Ectodermal cell (in vitro differentiated cells): ENCODE data around the gene KCNIP4.

Source experiments
- H3K27ac ChIP-seq: 2 replicates; pipeline ENCODE4 v1.7.0; 2013; ENCODE audit warnings: mild to moderate bottlenecking, low read depth, low read length; ENCODE audit not compliant: insufficient read depth, poor library complexity, severe bottlenecking
- H3K27me3 ChIP-seq: 2 replicates; pipeline ENCODE4 v1.7.0; 2013; ENCODE audit warnings: mild to moderate bottlenecking, low read length; ENCODE audit not compliant: insufficient read depth, control insufficient read depth, poor library complexity, severe bottlenecking
- H3K36me3 ChIP-seq: one replicate; pipeline ENCODE4 v1.7.0; 2013; ENCODE audit warnings: low read length; ENCODE audit not compliant: control insufficient read depth, insufficient read depth
- H3K4me1 ChIP-seq: one replicate; pipeline ENCODE4 v1.7.0; 2013; ENCODE audit warnings: low read length; ENCODE audit not compliant: control insufficient read depth, insufficient read depth
- H3K4me3 ChIP-seq: 2 replicates; pipeline ENCODE4 v1.7.0; 2013; ENCODE audit warnings: low read depth, low read length, control low read depth; ENCODE audit not compliant: insufficient read depth
- H3K9me3 ChIP-seq: 2 replicates; pipeline ENCODE4 v1.7.0; 2013; ENCODE audit warnings: mild to moderate bottlenecking, low read length, moderate library complexity; ENCODE audit not compliant: control insufficient read depth
- WGBS, 2 experiments: methylation state at CpG; one replicate each; pipeline ENCODE4 v1.1.7; 2013; ENCODE audit warnings: missing lambda C conversion rate in 2 of 2; 5-methylcytosine and 5-hydroxymethylcytosine counted together

Gene KCNIP4

DNA sequence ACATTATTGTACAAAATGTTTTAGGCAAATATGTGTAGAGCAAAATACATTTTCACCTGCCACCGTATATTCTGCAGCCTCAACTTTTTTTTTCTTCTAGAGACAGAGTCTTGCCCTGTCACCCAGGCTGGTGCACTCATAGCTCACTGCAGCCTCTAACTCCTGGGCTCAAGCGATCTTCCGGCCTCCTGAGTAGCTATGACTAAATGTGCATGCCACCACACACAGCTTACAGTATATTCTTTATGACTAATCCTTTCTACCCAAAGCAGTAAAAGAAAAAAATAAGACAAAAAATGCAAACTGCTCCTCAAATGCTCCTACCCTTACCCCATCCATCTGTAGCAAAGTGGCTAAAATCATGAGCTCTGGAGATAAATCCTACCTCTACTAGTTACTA, 426.3 kb downstream of the KCNIP4 start:
- WGBS, 2 experiments, result 85 to 93% methylated on average over 3 of the region's 3 CpGs
- no peak overlapping the region for H3K4me3 ChIP-seq
- no peaks in the 10 kb centered on the region for H3K36me3 ChIP-seq
- H3K27me3 ChIP-seq, result no peaks in the 10 kb centered on the region
- no peaks in the 10 kb centered on the region for H3K4me1 ChIP-seq
- H3K9me3 ChIP-seq, result no peaks in the 10 kb centered on the region
- H3K27ac ChIP-seq, result no peak overlapping the region

DNA sequence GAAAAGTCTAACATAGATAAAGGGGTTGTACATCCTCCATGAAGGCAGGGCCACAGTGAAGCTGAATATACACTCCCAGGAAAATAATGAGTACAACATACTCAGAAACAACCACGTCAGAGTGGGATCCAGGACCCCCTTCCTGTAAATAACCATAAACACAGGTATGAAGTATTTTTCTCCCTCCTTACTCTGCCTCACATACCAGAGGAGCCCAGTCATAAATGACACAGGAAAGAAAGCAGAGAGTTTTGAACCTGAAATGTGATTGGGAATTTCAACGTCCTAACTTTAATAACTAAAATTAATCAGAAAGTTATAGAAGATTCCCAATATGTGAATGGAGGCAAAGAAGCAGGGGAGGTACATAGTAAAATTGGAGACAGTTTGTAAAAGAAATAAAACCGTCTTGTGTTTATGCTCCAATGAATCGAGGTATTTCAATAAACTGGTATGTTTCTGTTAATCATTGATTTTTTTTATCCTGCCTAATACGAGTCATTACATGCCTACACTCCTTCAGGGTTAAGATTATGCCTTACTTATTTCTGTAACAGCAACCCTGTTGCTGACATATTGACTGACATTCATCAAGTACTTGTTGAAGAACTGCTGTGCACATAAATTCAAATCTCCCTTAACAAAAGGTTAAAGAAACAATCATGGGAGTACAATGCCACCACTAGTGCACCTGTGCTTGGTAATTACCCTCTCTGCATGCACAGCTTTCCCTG, 431.3 kb downstream of the KCNIP4 start:
- H3K27me3 ChIP-seq, result no peaks in the 10 kb centered on the region
- no peak overlapping the region for H3K27ac ChIP-seq
- WGBS, 2 experiments, result 90 to 91% methylated on average over 5 of the region's 5 CpGs
- H3K9me3 ChIP-seq, result no peaks in the 10 kb centered on the region
- no peaks in the 10 kb centered on the region for H3K36me3 ChIP-seq
- H3K4me3 ChIP-seq, result no peak overlapping the region
- H3K4me1 ChIP-seq, result no peaks in the 10 kb centered on the region

DNA sequence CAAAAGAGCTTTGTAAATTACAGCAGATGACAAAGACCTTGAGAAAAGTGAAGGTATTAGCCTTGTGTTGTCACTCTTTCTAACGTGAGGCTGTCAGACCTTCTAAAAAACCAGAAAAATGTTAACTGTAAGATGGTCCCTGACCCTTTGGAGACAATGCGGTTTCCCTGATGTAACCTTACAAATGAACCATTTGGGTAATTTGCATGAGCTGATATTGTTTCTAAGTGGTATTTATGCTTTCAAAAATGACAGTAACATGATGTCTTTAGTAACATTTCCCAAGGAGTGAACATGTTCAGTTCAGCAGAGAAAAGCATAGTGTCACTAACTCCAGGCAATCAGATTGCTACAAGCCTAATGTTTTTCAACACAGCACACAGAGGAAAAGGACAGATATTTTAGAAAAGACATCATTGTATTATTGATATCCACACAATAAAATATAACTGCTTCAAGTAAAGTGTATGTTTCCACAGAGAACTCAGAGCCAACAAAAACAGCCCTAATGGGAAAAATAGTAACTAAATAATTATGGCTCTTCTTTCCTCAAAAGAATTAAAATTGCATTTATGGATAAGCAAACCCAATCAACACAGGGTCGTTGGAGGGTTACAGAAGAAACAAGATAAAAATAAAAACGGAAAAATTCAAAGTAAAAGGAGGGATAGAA, 434.4 kb downstream of the KCNIP4 start:
- Histone ChIP-seq H3K27me3 (no peaks in the 10 kb centered on the region), H3K4me3 (no peak overlapping the region), H3K9me3 (no peaks in the 10 kb centered on the region), H3K36me3 (no peaks in the 10 kb centered on the region), H3K4me1 (no peaks in the 10 kb centered on the region), H3K27ac (no peak overlapping the region)
- 83 to 95% methylated on average over 2 to 4 of the region's 4 CpGs for WGBS, 2 experiments

GRCh38 chr4:21512353-21512752, 436.2 kb downstream of the KCNIP4 start:
- H3K4me1 ChIP-seq, result no peaks in the 10 kb centered on the region
- WGBS, 2 experiments, result 79 to 94% methylated on average over 1 of the region's 1 CpG
- no peaks in the 10 kb centered on the region for H3K9me3 ChIP-seq
- H3K36me3 ChIP-seq, result no peaks in the 10 kb centered on the region
- no peak overlapping the region for H3K27ac ChIP-seq
- no peak overlapping the region for H3K4me3 ChIP-seq
- H3K27me3 ChIP-seq, result no peaks in the 10 kb centered on the region

GRCh38 chr4:21507439-21507838, 441.1 kb downstream of the KCNIP4 start:
- Histone ChIP-seq H3K4me3 (no peak overlapping the region), H3K4me1 (no peaks in the 10 kb centered on the region), H3K27ac (no peak overlapping the region), H3K36me3 (no peaks in the 10 kb centered on the region), H3K27me3 (no peaks in the 10 kb centered on the region), H3K9me3 (no peaks in the 10 kb centered on the region)
- WGBS, 2 experiments, result 89 to 92% methylated on average over 4 of the region's 4 CpGs

- Histone ChIP-seq H3K27ac (no peak overlapping the region), H3K4me3 (no peak overlapping the region), H3K27me3 (no peaks in the 10 kb centered on the region), H3K9me3 (no peaks in the 10 kb centered on the region), H3K36me3 (no peaks in the 10 kb centered on the region), H3K4me1 (no peaks in the 10 kb centered on the region)
- 93 to 100% methylated on average over 1 of the region's 1 CpG for WGBS, 2 experiments
These were observed 457.9 kb downstream of the KCNIP4 start for GRCh38 chr4:21490682-21491081.

GRCh38 chr4:21476757-21477156, 471.8 kb downstream of the KCNIP4 start:
- Histone ChIP-seq H3K9me3 (no peaks in the 10 kb centered on the region), H3K27me3 (no peaks in the 10 kb centered on the region), H3K4me1 (no peaks in the 10 kb centered on the region), H3K27ac (no peak overlapping the region), H3K4me3 (no peak overlapping the region), H3K36me3 (no peaks in the 10 kb centered on the region)
- 27 to 41% methylated on average over 3 of the region's 3 CpGs for WGBS, 2 experiments

- no peaks in the 10 kb centered on the region for H3K27me3 ChIP-seq
- no peaks in the 10 kb centered on the region for H3K36me3 ChIP-seq
- H3K4me3 ChIP-seq, result no peak overlapping the region
- no peaks in the 10 kb centered on the region for H3K9me3 ChIP-seq
- H3K27ac ChIP-seq, result no peak overlapping the region
- WGBS, 2 experiments, result 88 to 91% methylated on average over 2 of the region's 3 CpGs
- H3K4me1 ChIP-seq, result no peaks in the 10 kb centered on the region
These were observed 474.4 kb downstream of the KCNIP4 start for GRCh38 chr4:21474195-21474594.

DNA sequence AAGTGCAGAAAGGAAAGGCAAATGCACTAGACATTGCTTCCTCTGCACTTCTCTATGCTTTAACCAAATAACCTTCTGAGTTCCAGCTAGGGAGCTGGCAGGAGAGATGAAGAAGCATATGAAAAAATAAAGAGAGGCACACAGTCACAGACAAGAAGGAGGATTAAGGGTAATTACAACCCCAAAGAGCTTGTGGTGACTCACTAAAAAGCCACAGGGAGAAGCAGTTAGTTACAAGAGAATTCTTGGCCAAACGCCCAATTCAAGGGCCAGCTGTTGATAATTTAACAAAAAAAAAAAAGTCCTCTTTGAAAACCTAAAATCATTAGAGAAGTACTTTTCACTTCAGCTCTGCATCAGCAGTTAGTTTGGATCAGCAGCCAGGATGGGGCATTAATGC, 478.0 kb downstream of the KCNIP4 start:
- no peak overlapping the region for H3K27ac ChIP-seq
- 60 to 70% methylated on average over 1 of the region's 1 CpG for WGBS, 2 experiments

GRCh38 chr4:21469438-21470300, 478.9 kb downstream of the KCNIP4 start:
- Histone ChIP-seq H3K36me3 (no peaks in the 10 kb centered on the region), H3K9me3 (no peaks in the 10 kb centered on the region), H3K4me3 (no peak overlapping the region), H3K27me3 (no peaks in the 10 kb centered on the region), H3K4me1 (no peaks in the 10 kb centered on the region), H3K27ac (no peak overlapping the region)
- 57% methylated on average over 9 of the region's 9 CpGs for WGBS, 2 experiments

More for the DNA sequence above, 478.0 kb downstream of the KCNIP4 start:
- no peaks in the 10 kb centered on the region for H3K9me3 ChIP-seq
- H3K27me3 ChIP-seq, result no peaks in the 10 kb centered on the region
- no peak overlapping the region for H3K4me3 ChIP-seq
- H3K36me3 ChIP-seq, result no peaks in the 10 kb centered on the region
- no peaks in the 10 kb centered on the region for H3K4me1 ChIP-seq
